H54 (cell line): Measurements from ENCODE around the gene SNCG.
"Not testable (repeated sequence)": the region's sequence is repeated elsewhere in the genome, so short reads cannot be mapped to it uniquely, and the experiment has no call there.

Experiments used
- DNase-seq: peaks from one replicate; pipeline ENCODE4 v3.0.0; 2011; ENCODE audit warnings: low spot score, mixed read lengths; ENCODE audit not compliant: insufficient read length
- FAIRE-seq: peaks from 3 replicates; lab custom pipeline; 2011; peaks lifted over from hg19 to GRCh38; lab: Jason Lieb, UNC
- POLR2A ChIP-seq: IDR thresholded peaks from 2 replicates; pipeline ENCODE4 v1.6.1; 2011; ENCODE audit warnings: low read depth, mild to moderate bottlenecking, low read length

The SNCG gene

GRCh38 chr10:86952106-86952505 is 6.3 kb upstream of the SNCG start:
- FAIRE-seq, result no peak
- DNase-seq, result no peak
- TF ChIP-seq POLR2A, result no peak

- FAIRE-seq, result not testable (repeated sequence)
Measured at GRCh38 chr10:86952697-86953096, 5.7 kb upstream of the SNCG start.

GRCh38 chr10:86953747-86954680 is 4.4 kb upstream of the SNCG start:
- DNase-seq, result no peak
- no peak for TF ChIP-seq POLR2A
- FAIRE-seq, result no peak

More at GRCh38 chr10:86952697-86953096, 5.7 kb upstream of the SNCG start:
- DNase-seq, result not testable (repeated sequence)

- no peak for TF ChIP-seq POLR2A
- no peak for FAIRE-seq
- DNase-seq, result no peak
Measured at GRCh38 chr10:86954681-86955500, 3.5 kb upstream of the SNCG start.

- no peak for TF ChIP-seq POLR2A
- no peak for DNase-seq
- FAIRE-seq, result no peak
Measured at GRCh38 chr10:86955501-86956194, 2.8 kb upstream of the SNCG start.

- FAIRE-seq (no peak), DNase-seq (no peak)
- no peak for TF ChIP-seq POLR2A
Measured at GRCh38 chr10:86956195-86956847, 2.1 kb upstream of the SNCG start.

GRCh38 chr10:86956848-86957448 is 1.5 kb upstream of the SNCG start:
- no peak for TF ChIP-seq POLR2A
- FAIRE-seq (no peak), DNase-seq (no peak)

GRCh38 chr10:86957471-86958115 is 806 bp upstream of the SNCG start, which contains the start of gene MMRN2:
TSS of gene MMRN2 (minus strand) at chr10:86957615. CDS start at chr10:86957541, 74 bp downstream.
- DNase-seq (no peak), FAIRE-seq (no peak)
- TF ChIP-seq POLR2A, result no peak

GRCh38 chr10:86958901-86959736 is 720 bp downstream of the SNCG start:
- peak; percentile 88 for DNase-seq
- FAIRE-seq, result peak; percentile 76
- TF ChIP-seq POLR2A, result peak; percentile 36; the same call in 1 of the 2 replicates

GRCh38 chr10:86959737-86960002 is 1.3 kb downstream of the SNCG start:
- DNase-seq (no peak), FAIRE-seq (no peak)
- no peak for TF ChIP-seq POLR2A

GRCh38 chr10:86960003-86960862 is 1.8 kb downstream of the SNCG start:
- peak; percentile 70 for DNase-seq
- FAIRE-seq, result peak; percentile 20
- TF ChIP-seq POLR2A, result no peak
